Nucleus accumbens (tissue), 56 donors: ENCODE data around the gene CCDC88A.

Experiments used
- DNase-seq, 56 donors: peaks; one replicate each; lab custom pipeline; 2025; lab: John Stamatoyannopoulos, UW

The CCDC88A gene

DNA sequence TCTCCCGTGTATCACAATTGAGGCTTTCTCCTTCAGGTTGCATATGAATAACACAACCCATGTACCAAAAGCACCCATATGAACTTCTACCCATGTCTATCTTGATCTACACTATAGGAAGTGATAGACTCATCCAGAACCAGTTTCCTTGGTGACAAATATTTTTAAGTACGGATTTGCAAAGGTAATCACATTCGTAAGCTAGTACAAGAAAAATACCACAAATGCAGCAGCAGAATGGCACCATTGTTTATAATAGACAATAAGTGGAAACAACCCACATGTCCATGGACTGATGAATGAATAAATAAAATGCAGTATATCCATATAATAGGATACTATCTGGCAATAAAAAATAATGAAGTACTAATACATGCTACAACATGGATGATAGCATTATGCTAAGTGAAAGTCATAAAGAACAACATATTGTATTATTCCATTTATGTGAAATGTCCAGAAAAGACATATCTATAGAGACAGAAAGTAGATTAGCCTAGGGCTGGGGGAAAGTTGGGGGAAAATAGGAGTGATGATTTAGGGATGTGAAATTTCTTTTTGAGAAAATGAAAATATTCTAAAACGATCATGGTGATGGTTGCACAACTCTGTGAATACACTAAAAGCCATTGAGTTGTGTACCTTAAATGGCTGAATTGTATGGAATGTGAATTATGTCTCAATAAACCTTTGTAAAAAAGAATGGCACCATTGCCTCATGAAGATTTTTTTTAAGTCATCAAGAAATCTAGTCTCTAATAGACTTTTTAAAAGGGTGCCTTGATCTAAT lies 3.4 kb upstream of the CCDC88A start:
- DNase-seq = no peak

DNA sequence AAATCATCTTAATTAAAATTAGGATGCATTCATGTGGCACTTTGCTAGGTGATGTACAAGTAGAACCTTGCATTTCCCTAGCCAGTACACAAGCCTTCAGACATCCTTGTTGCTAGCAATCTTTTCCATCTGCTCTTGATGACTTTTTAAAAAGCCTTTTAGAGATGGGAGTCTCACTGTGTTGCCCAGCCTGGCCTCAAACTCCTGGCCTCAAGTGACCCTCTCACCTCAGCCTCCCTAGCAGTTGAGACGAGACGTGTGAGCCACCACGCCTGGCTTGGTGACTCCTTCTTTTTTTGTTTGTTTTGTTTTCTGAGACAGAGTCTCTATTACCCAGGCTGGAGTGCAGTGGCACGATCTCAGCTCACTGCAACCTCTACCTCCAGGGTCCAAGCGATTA lies 1.7 kb upstream of the CCDC88A start:
- DNase-seq = no peak

DNA sequence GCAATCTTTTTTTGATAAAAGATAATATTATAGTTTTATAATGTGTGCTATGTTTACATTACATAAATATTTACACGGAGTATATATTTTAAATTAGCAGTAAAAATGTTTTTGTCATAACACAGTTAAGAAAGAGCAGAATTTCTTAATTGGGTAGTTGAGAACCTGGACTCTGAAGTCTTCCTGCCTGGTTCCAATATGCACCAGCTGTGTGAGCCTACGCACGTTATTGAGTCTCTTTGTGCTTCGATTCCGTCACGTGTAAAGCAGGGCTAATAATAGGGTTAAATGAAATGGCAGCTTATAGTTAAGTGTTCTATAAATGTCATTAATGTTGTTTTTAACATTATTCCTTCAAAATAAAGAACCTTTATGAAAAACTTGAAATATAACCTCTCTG lies 1.2 kb upstream of the CCDC88A start:
- no peak for DNase-seq

DNA sequence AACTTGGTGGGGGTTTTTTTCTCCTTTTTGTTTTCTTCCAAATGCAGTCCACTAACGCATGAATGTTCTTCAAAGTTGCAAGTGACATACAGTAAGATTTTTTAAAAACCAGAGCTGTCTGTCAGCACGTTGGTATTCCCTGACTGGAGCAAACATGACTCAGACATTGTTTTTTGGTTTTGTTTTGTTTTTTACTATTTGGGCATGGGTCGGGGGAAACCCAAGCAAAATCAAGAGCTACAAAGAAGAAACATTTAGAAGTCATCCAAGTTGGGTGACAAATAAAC lies 726 bp upstream of the CCDC88A start:
- DNase-seq = no peak

DNA sequence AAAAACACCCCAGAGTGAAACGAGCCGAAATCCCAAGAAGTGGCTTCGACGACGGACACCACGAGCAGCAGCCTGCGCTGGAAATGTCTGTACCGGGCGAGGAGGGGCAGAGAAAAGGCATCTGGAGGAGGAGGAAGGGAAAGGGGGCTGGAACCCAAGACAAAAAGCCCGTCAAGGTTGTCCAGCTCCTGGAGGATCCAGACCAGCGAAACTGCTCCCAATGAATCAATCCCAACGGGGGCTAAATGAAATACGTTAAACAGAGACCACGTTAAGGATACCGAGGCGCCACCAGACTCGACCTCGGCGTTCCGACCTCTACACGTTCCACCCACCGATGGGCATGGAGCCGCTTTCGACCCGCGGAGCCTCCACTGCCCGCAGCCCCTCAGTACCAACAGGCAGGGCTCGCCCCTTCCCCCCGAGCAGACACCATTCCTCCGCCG lies 400 bp downstream of the CCDC88A start:
- DNase-seq = peak in 21 of 56 donors; percentile 29 to 85 (median 68)

DNA sequence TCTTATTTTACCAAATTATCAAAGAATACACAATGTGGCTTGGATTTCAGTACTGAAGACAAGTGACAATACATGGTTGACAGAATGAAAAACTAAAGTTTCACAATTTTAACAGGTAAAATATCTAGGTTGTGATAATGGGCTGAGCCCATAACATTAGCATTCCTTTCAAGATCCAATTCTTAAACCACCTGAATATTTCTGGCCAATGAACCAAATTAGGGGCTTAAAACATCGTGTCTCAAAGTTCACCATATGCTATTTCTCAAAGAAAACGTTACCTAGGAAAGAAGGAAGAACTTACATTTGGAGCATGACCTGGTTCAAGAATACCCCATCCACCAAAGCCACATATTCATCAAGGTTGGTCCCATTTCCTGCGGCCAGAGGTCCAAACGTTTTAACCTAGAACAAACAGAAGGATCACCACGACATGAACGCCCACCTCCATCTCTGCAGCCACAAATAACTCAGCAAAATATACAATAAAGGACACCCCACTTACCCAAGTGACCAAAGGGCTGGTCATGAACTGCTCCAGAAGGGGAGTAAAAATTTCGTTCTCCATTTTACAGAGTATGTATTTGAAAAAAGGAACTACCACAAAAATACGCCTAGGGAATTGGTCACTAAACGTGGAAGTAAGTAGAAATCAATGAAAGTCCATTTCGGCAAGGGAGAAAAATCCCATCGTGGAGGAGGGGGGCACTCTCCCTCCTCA lies 984 bp downstream of the CCDC88A start:
- peak in 6 of 56 donors; percentile 15 to 60 (median 46) for DNase-seq

DNA sequence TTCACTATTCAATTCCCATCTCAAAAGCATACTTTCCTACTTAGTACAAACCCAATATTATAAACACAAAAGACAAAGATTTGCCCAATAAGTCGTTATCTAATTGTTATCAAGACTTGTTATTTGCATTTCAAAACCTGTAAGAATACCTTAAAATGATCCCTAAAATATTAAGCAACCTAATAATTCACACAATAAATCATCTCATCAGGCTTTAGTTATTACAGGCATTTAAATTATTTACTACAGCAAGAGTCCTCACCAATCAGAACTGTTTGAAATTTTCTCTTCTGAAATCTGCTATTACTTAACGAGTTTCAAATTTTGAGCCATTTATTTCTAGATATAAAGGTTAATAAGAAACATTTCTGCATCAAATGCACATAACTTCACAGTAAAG lies 1.6 kb downstream of the CCDC88A start:
- DNase-seq = no peak

DNA sequence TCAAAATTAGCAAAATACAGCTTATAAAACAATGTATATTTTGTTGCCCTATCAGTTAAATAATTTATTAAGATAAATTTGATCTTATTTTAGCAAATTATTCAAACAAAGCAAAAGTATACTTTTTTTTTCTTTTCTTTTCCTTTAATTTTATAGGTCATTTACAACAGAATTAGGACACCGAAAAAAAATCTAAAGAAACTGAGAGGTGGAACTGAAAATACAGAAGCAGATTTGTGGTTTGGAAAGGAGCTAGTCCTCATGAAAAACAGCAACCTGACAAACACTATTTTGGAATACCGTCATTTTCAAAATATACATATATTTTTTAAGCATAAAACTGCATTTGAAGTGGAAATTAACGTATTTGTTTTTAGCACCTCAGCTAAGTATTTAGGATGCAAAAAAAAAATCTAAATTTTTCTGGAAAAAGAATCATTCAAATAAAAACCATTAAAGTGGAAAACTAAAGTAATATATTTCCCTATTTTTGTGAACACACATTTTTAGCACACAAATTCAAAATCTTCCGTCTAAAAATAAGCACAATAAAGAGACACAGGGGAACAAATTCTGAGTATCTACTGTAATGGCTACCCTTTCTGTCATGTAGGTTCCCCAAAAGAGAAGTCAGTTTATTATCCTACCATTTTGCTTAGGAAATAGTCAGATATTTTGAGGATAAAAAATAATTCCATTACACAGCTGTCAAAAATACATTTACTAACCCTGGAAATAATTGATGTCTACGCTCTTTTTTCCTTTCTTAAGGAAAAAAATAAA lies 2.7 kb downstream of the CCDC88A start:
- DNase-seq = no peak

DNA sequence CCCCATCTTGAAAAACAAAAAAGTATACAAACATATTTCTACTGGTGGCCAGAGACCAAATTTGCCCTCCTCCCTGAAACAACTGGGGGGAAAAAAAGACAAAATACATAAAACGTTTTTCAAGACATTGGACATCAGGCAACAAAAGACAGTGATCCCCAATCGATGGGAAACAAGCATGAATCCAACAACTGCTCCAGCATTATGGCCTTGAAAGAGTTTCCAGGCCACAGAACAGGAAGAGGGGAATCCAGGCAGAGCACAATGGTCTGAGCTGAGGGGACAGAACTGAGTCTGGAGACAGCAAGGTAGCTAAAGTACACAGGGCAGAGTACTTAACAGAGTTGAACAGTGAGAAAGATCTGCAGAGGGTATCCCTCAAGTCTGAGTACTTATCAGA lies 4.4 kb downstream of the CCDC88A start:
- no peak for DNase-seq

DNA sequence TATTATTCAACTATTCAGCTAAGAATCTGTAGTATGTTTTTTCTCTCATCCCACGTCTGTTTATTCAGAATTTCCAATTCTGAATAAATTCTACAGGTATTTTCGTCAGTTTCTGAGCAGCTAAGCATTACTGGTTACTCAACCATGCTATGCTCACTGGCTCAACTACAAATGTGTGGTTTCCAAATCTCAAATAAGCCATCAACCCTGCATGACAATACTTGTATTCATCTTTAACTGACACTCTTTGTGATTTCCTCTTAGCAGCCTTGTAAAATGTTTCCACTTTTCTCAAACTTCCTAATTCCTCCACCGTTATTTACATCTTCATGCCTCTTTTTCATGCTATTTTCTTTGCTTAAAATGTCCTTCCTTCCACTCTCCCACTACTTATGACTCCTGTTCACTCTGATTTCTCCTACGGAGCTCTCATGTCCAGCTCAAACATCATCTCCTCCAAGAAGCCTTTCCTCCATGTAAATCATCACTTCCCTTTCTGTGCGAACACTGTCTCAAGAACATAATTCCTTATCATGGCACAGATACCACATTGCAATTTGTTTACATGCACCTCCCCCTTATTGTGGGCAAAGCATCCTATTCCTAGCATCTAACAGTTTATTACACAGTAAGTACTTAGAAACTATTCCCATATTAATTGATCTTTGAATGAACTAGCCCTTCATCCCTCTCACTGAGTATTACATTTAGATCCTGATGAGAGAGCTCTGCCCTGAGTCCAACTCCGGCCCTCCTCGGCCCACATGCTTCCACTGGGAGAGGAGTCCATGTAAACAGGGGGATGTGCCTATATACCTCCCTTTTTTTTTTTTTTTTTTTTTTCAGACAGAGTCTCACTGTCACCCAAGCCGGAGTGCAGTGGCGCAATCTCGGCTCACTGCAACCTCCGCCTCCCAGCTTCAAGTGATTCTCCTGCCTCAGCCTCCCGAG lies 10.5 kb downstream of the CCDC88A start:
- DNase-seq = no peak

DNA sequence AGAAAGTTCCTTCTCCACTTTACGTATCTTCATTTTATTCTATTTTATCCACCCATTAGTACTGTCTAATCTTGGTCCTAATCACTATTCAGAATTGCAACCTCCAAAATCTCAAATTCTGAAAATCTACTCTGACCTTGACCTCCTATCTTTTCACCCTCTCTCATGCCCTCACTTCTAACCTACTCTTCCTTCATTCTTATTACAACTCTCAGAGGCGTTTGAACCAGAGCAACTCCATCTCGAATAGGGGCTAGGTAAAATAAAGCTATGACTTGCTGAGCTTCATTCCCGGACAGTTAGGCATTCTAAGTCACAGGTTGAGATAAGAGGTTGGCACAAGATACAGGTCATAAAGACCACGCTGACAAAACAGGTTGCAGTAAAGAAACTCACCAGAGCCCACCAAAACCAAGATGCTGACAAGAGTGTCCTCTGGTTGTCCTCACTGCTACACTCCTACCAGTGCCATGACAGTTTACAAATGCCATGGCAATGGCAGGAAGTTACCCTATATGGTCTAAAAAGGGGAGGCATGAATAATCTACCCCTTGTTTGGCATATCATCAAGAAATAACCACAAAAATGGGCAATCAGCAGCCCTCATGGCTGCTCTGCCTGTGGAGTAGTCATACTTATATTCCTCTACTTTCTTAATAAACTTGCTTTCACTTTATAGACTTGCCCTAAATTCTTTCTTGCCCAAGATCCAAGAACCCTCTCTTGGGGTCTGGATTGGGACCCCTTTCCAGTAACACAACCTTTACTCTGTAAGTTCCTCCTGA lies 11.4 kb downstream of the CCDC88A start:
- DNase-seq = no peak

DNA sequence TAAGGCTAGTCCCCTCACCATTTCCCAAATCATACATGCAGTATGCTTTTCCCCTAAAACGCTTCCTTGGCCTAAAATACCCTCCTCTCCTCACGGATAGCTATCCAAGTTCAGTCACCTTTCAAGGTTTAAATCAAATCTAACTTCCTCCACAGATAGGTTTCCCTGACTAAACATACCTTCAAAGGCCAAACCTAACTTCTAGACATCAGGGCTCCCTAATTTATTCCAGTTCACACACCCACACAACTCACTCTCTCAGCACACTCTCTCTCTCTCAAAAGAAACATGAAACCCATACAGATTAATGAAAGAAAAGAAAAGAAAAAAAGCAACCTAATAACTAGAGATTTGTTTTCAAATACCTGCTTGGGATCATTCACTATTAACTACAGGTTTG lies 14.5 kb downstream of the CCDC88A start:
- no peak for DNase-seq

DNA sequence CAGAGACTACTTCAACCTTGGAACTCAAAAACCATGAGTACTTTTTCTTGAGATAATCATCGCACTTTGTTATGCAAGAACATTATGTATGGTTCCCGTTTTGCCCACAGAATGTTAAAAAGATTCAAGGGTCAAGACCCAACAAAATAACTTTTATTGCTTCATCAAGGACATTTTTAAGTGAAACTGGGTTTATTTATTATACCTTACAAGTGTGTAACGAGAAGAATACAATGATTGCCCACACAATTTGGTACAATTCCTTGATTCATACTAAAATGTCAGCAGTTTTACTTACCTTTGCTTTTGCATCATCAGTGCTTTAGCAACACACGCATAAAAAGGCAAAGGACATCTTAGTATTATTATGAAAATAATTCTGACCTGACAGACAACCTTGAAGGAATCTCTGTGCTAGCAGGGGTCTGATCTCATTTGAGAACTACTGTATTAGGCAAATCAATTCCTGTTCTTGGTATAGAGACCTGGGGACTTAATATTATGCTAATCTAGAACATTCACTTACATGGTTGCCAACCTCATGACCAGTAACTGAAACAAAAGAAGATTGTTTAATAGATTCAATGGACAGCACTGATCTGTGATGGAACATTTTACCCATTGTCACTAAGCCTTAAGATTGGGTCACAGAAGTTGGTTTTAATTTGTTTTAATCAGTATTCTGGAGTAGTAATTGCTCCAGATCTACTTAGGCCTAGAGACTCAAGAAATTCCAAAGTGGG lies 16.2 kb downstream of the CCDC88A start:
- DNase-seq = no peak

DNA sequence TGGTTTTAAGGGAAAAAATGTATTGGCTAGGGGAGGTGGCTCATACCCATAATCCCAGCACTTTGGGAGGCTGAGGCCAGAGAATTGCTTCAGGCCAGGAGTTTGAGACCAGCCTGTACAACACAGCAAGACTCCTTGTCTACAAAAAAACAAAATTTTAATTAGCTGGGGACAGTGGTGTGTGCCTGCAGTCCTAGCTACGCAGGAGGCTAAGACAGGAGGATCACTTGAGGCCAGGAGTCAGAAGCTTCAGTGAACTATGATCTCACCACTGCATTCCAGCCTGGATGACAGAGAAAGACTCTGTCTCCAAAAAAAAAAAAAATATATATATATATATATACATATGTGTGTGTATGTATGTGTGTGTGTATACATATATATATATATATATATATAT lies 18.5 kb downstream of the CCDC88A start:
- DNase-seq = no peak

DNA sequence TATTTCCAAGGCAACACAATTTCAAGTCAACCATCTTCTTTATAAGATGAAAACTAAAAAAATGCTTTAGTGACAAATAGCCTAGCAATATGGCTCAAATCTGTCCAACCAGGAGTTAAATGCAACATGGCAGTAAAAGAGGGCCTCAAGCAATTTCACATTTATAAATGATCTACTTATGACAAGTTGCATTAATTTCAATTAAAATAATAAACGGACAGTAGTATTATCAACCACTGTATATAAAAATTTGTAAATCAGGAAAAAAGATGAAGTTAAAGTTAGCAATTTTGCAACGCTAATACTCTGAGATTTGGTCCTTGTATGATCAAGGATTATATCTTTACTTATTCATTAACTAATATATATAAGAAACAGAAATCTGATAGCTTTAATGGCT lies 19.3 kb downstream of the CCDC88A start:
- DNase-seq = no peak

DNA sequence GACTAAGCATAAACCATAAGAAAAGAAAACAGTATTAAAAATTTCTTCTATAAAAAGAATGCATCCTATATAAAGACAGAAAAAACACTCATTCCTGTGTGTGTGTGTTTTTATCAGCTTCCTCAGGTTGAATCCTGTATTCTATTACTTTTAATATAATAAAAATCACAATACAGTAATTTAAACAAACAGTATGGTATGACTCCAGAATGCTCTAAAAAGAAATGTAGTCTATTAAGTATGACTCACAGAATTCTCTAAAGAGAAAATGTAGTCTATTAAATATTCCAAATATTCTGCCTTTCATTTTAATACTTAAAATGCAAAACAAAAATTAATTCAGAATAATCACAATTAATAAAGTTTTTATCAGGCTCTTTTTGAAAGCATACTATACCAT lies 19.8 kb downstream of the CCDC88A start:
- no peak for DNase-seq

DNA sequence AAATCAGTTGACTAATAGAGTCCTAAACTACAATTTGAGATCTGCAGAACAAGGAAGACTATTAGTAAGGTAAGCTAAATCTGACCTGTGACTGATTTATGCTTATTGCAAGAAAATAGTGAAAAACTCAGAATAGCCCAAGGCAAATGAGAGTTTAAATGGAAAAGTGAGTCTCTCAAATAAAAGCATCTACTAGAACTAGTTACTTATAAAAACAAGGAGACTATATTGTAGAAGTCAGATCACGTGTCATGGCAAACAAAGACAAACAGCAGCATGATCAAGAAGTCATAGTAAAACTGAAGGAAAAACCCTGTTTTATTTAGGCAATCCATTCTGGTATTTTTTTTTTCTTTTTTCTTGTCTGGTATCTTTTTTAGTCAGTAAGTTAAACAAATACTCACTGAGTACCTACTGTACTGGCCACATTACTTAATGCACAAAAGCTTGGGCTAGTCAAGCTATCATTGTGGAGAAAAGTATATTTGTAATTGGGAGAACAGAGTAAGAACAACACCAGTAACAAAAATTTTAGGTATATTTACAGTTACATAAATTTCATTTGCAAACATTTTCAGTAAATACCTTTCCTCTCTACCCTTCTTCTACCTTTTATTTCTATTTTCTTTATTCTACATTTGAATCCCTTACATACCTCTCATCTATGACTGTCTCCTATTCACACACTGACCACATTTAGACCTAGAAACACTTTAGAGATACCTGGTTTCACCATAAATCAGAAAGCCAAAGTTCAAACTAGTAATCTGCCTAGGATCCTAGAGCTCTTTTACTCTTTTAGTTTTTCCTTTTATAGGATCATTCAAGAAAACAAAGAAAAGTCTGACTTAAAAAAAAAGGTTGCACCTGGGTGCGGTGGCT lies 23.7 kb downstream of the CCDC88A start:
- no peak for DNase-seq
